ENCODE measurements around the gene CALN1. TPM values are rescaled to one million over a fixed set of nuclear protein-coding genes. Genes with fewer than 3 reads are reported as not detected.
"Not testable (repeated sequence)": the region's sequence is repeated elsewhere in the genome, so short reads cannot be mapped to it uniquely, and the experiment has no call there.

The CALN1 gene
- total RNA-seq, 4 donors from 2014 or later, result 0.04 TPM; not detected in 3

- Histone ChIP-seq H3K4me1 (no peaks in the 10 kb centered on the region), H3K36me3 (no peaks in the 10 kb centered on the region), H3K27ac (no peak overlapping the region), H3K4me3 (no peak overlapping the region), H3K27me3 (peaks cover 4% of the 10 kb centered on the region), H3K9me3 (peaks cover 0 to 22% (median 0%) of the 10 kb centered on the region in 3 donors)
- 57 to 84% methylated on average over 3 of the region's 3 CpGs for WGBS, 2 donors (ENCODE audit: low coverage in 1 of 2)
- TF ChIP-seq POLR2A (IDR thresholded peaks at IDR 0.05), result no peak
- TF ChIP-seq EP300 (IDR thresholded peaks at IDR 0.05), result no peak
- TF ChIP-seq POLR2AphosphoS5 (IDR thresholded peaks at IDR 0.05), result no peak
- TF ChIP-seq CTCF (IDR thresholded peaks at IDR 0.05), result no peak
- no peak for ATAC-seq
Observed at GRCh38 chr7:72386118-72386517, 26.0 kb downstream of the CALN1 start.

GRCh38 chr7:72362246-72362645, 49.9 kb downstream of the CALN1 start:
- no peak overlapping the region for H3K27ac ChIP-seq
- H3K4me1 ChIP-seq, result no peaks in the 10 kb centered on the region
- no peak for ATAC-seq
- H3K36me3 ChIP-seq, result no peaks in the 10 kb centered on the region
- WGBS, 2 donors (ENCODE audit: low coverage in 1 of 2), result 93 to 95% methylated on average over 4 of the region's 4 CpGs
- no peaks in the 10 kb centered on the region for H3K27me3 ChIP-seq
- TF ChIP-seq POLR2A (IDR thresholded peaks at IDR 0.05) (no peak), POLR2AphosphoS5 (IDR thresholded peaks at IDR 0.05) (no peak), CTCF (IDR thresholded peaks at IDR 0.05) (no peak), EP300 (IDR thresholded peaks at IDR 0.05) (no peak)
- H3K9me3 ChIP-seq, result no peaks in the 10 kb centered on the region
- H3K4me3 ChIP-seq, result no peak overlapping the region

GRCh38 chr7:72345208-72345727, 66.9 kb downstream of the CALN1 start:
- no peaks in the 10 kb centered on the region for H3K36me3 ChIP-seq
- TF ChIP-seq EP300 (IDR thresholded peaks at IDR 0.05), result no peak
- TF ChIP-seq POLR2AphosphoS5 (IDR thresholded peaks at IDR 0.05), result no peak
- H3K27me3 ChIP-seq, result peaks cover 6% of the 10 kb centered on the region
- no peaks in the 10 kb centered on the region for H3K4me1 ChIP-seq
- H3K4me3 ChIP-seq, result no peak overlapping the region
- no peak for ATAC-seq
- H3K9me3 ChIP-seq, result no peaks in the 10 kb centered on the region
- H3K27ac ChIP-seq, result no peak overlapping the region
- WGBS, 2 donors (ENCODE audit: low coverage in 1 of 2), result 76 to 100% methylated on average over 1 of the region's 1 CpG

- ATAC-seq, result no peak
- no peaks in the 10 kb centered on the region for H3K9me3 ChIP-seq
- no peak overlapping the region for H3K27ac ChIP-seq
- H3K4me1 ChIP-seq, result no peaks in the 10 kb centered on the region
- H3K36me3 ChIP-seq, result no peaks in the 10 kb centered on the region
- H3K4me3 ChIP-seq, result no peak overlapping the region
- no peak for TF ChIP-seq CTCF (IDR thresholded peaks at IDR 0.05)
- TF ChIP-seq EP300 (IDR thresholded peaks at IDR 0.05), result no peak
- TF ChIP-seq POLR2A (IDR thresholded peaks at IDR 0.05), result no peak
- no peak for TF ChIP-seq POLR2AphosphoS5 (IDR thresholded peaks at IDR 0.05)
- WGBS, 2 donors (ENCODE audit: low coverage in 1 of 2), result 40 to 52% methylated on average over 1 to 3 of the region's 3 CpGs
- H3K27me3 ChIP-seq, result peaks cover 11% of the 10 kb centered on the region
Observed at GRCh38 chr7:72343991-72344390, 68.1 kb downstream of the CALN1 start.

GRCh38 chr7:72343354-72343753, 68.8 kb downstream of the CALN1 start:
- ATAC-seq, H3K4me3 ChIP-seq, H3K27ac ChIP-seq, H3K4me1 ChIP-seq, H3K9me3 ChIP-seq, H3K36me3 ChIP-seq: not testable (repeated sequence)
- WGBS, 2 donors (ENCODE audit: low coverage in 1 of 2), result 83% methylated on average over 2 to 3 of the region's 3 CpGs
- peaks cover 13% of the 10 kb centered on the region for H3K27me3 ChIP-seq

- peaks cover 0 to 14% (median 0%) of the 10 kb centered on the region in 3 donors for H3K4me1 ChIP-seq
- no peak overlapping the region for H3K4me3 ChIP-seq
- H3K27me3 ChIP-seq, result peaks cover 57% of the 10 kb centered on the region
- H3K9me3 ChIP-seq, result peaks cover 0 to 3% (median 0%) of the 10 kb centered on the region in 3 donors
- no peaks in the 10 kb centered on the region for H3K36me3 ChIP-seq
- 50 to 60% methylated on average over 2 to 3 of the region's 44 CpGs for WGBS, 2 donors (ENCODE audit: low coverage in 1 of 2)
- ATAC-seq, result no peak
- TF ChIP-seq EP300 (IDR thresholded peaks at IDR 0.05) (no peak), CTCF (IDR thresholded peaks at IDR 0.05) (no peak), POLR2AphosphoS5 (IDR thresholded peaks at IDR 0.05) (no peak), POLR2A (IDR thresholded peaks at IDR 0.05) (no peak)
- H3K27ac ChIP-seq, result no peak overlapping the region
Observed at GRCh38 chr7:72337390-72338167, 74.6 kb downstream of the CALN1 start.

Measured in gastroesophageal sphincter (tissue), 4 donors.